Measurements from ENCODE around the gene TRMT2A.
A peak's percentile ranks its signal among the peaks of the same experiment; 100 is the strongest.

TRMT2A gene

GRCh38 chr22:20142711-20143621 lies 25.9 kb upstream of the TRMT2A start:
- peak overlapping the region; percentile 27; the same call in 1 of the 2 replicates for H3K27ac ChIP-seq
- TF ChIP-seq CTCF (conservative IDR thresholded peaks at IDR 0.05; ENCODE audit: low read depth) = no peak
- ChIA-PET CTCF (no interaction called here), POLR2A (ENCODE audit: low non-redundant PET) (no interaction called here)
- no peak for DNase-seq (ENCODE audit: low spot score)

GRCh38 chr22:20141186-20142077 lies 24.4 kb upstream of the TRMT2A start:
- TF ChIP-seq CTCF (conservative IDR thresholded peaks at IDR 0.05; ENCODE audit: low read depth) = no peak
- H3K27ac ChIP-seq = peak overlapping the region; percentile 38
- ChIA-PET POLR2A (ENCODE audit: low non-redundant PET) (no interaction called here), CTCF (no interaction called here)
- no peak for DNase-seq (ENCODE audit: low spot score)

- CTCF ChIA-PET = no interaction called here
Observed at GRCh38 chr22:20140521-20140964, 23.5 kb upstream of the TRMT2A start.

GRCh38 chr22:20140107-20140445 lies 23.1 kb upstream of the TRMT2A start:
- no peak overlapping the region for H3K27ac ChIP-seq
- ChIA-PET CTCF (no interaction called here), POLR2A (ENCODE audit: low non-redundant PET) (no interaction called here)
- no peak for TF ChIP-seq CTCF (conservative IDR thresholded peaks at IDR 0.05; ENCODE audit: low read depth)
- no peak for DNase-seq (ENCODE audit: low spot score)

More at GRCh38 chr22:20140521-20140964, 23.5 kb upstream of the TRMT2A start:
- no peak for TF ChIP-seq CTCF (conservative IDR thresholded peaks at IDR 0.05; ENCODE audit: low read depth)
- H3K27ac ChIP-seq = no peak overlapping the region
- no peak for DNase-seq (ENCODE audit: low spot score)
- POLR2A ChIA-PET (ENCODE audit: low non-redundant PET) = no interaction called here

GRCh38 chr22:20139391-20140106 lies 22.5 kb upstream of the TRMT2A start:
- no peak for DNase-seq (ENCODE audit: low spot score)
- POLR2A ChIA-PET (ENCODE audit: low non-redundant PET) = interaction anchor here (0.6 kb wide), 1 partner anchor 12 kb away, joined by 3 read pairs; no protein-coding TSS in a partner anchor
- CTCF ChIA-PET = no interaction called here
- peak overlapping the region; percentile 60; the same call in 1 of the 2 replicates for H3K27ac ChIP-seq
- TF ChIP-seq CTCF (conservative IDR thresholded peaks at IDR 0.05; ENCODE audit: low read depth) = no peak

GRCh38 chr22:20138868-20139267 lies 21.8 kb upstream of the TRMT2A start:
- TF ChIP-seq CTCF (conservative IDR thresholded peaks at IDR 0.05; ENCODE audit: low read depth) = no peak
- no peak for DNase-seq (ENCODE audit: low spot score)
- ChIA-PET CTCF (no interaction called here), POLR2A (ENCODE audit: low non-redundant PET) (interaction anchor here (0.6 kb wide), 1 partner anchor 12 kb away, joined by 3 read pairs; no protein-coding TSS in a partner anchor)
- peak overlapping the region; percentile 60 for H3K27ac ChIP-seq

All from RWPE1 (cell line).